ENCODE data around the gene CDON. TPM values are rescaled to one million over a fixed set of nuclear protein-coding genes. Genes with fewer than 3 reads are reported as not detected.

Gene CDON
- total RNA-seq, 1 donor: 2.6 TPM

DNA sequence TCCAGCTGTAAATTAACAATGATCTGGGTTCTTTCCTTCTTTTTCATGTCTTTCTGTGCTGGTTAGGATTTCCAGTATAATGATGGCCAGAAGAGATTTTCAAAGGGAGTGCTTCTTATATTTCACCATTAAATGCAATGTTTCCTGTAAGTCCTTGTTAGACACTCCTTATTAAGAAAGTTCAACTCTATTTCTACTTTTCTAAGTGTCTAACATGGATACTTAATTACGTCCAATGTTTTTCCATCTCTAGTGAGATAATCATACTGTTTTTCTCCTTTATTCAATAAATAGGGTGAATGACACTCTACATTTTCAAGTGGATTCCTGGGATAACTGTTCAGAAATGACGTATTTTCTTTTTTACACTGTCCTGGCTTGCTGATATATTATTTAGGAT, 49.8 kb downstream of the CDON start:
- no peak for DNase-seq (ENCODE audit: low read depth)
- TF ChIP-seq, protein P1, sequence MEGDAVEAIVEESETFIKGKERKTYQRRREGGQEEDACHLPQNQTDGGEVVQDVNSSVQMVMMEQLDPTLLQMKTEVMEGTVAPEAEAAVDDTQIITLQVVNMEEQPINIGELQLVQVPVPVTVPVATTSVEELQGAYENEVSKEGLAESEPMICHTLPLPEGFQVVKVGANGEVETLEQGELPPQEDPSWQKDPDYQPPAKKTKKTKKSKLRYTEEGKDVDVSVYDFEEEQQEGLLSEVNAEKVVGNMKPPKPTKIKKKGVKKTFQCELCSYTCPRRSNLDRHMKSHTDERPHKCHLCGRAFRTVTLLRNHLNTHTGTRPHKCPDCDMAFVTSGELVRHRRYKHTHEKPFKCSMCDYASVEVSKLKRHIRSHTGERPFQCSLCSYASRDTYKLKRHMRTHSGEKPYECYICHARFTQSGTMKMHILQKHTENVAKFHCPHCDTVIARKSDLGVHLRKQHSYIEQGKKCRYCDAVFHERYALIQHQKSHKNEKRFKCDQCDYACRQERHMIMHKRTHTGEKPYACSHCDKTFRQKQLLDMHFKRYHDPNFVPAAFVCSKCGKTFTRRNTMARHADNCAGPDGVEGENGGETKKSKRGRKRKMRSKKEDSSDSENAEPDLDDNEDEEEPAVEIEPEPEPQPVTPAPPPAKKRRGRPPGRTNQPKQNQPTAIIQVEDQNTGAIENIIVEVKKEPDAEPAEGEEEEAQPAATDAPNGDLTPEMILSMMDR (IDR thresholded peaks at IDR 0.05; ENCODE audit: insufficient read depth, low read depth, low read length): no peak
- no peak overlapping the region for H3K4me3 ChIP-seq (ENCODE audit: low read depth, low read length)

DNA sequence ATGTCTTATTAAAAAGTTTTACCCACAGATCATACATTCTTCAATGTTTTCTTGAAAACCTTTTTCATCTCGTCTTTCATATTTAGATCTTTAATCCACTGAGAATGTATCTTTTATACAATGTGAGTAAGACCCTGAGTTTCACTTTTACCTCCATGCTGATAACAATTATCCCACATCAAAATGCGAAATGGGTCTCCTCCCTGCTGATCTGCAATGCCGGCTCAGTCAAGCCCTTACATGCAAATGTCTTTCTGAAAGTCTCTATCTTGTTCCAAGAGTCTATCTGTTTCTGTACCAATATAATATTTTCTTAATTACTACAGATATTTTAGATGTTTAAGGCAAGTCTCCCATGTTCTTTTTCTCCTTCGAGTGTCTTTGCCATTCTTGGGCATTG, 50.9 kb downstream of the CDON start:
- DNase-seq (ENCODE audit: low read depth): no peak
- TF ChIP-seq, protein P1 (IDR thresholded peaks at IDR 0.05; ENCODE audit: insufficient read depth, low read depth, low read length): no peak
- no peak overlapping the region for H3K4me3 ChIP-seq (ENCODE audit: low read depth, low read length)

DNA sequence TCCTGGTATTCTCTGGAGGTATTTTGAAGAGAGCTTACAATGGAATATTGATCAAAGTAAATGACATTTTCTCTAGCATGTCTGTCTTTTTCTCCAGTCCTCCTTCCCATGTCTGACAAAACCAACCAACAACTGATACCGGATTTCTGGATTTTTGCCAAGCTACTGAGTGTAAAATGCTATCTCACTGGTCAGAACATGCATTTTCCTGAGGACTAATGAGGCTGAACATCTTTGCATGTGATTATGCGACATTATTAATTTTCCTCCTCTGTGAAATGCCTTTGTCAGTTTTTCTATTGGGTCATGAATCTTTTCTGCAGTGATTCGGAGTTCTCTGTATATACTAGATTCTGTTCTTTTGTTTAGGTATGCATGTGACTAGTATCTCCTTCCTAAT, 51.4 kb downstream of the CDON start:
- TF ChIP-seq, protein P1 (IDR thresholded peaks at IDR 0.05; ENCODE audit: insufficient read depth, low read depth, low read length): no peak
- H3K4me3 ChIP-seq (ENCODE audit: low read depth, low read length): no peak overlapping the region
- no peak for DNase-seq (ENCODE audit: low read depth)

DNA sequence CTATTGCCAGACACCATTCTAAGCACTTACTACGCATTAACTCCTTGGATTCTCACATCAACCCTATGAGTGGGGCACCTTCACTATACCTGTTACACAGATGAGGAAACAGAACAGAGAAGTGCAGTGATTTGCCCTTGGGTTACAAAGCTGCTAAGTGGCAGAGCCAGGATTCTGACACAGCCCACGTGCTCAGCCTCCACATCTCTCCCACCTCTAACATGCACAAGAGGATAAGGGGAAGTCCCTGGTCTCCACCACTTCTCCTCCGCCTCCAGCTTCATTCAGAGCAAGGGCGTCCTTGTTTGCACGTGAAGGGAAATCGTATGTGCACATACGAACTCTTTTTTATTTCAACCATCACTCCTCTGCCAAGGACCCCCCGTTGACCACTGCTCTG, 53.7 kb downstream of the CDON start:
- TF ChIP-seq, protein P1 (IDR thresholded peaks at IDR 0.05; ENCODE audit: insufficient read depth, low read depth, low read length): no peak
- no peak overlapping the region for H3K4me3 ChIP-seq (ENCODE audit: low read depth, low read length)
- DNase-seq (ENCODE audit: low read depth): no peak

DNA sequence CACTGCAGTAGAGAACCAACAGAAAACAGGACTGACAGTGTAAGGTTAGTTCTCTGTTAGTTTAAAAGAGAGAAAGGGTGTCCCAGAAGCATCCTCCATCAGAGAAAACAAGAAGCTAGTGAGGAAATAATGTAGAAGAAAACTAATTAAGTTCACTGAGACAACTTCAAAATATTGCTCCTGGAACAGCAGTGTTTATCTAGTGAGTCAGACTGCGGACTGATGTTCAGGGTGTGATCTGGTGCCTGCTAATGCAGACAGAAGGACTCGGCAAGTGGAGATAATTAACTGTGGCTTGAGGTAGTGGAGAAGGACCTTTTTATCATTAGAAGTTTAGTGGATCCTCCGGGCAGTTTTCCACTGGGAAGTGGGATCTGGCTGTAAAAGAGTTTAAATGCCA, 55.4 kb downstream of the CDON start:
- peak; percentile 38 for DNase-seq (ENCODE audit: low read depth)
- TF ChIP-seq, protein P1 (IDR thresholded peaks at IDR 0.05; ENCODE audit: insufficient read depth, low read depth, low read length): no peak
- H3K4me3 ChIP-seq (ENCODE audit: low read depth, low read length): no peak overlapping the region

DNA sequence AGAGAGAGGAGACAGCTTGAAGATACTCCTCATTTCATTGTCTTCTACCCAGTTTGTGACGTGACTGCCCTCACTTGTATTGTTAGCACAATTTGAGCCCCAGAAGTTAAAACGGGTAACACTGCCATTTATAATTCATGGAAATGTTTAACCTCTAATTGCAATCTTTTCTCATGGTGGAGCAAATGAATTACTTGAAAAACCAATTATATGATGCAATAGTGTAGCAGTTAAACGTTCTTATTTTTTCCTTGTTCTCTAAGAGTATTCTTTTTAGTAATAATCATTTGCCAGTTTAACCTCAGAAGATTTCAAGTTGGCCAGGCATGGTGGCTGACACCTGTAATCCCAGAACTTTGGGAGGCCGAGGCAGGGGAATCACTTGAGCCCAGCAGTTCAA, 56.6 kb downstream of the CDON start:
- TF ChIP-seq, protein P1 (IDR thresholded peaks at IDR 0.05; ENCODE audit: insufficient read depth, low read depth, low read length): no peak
- DNase-seq (ENCODE audit: low read depth): no peak
- H3K4me3 ChIP-seq (ENCODE audit: low read depth, low read length): no peak overlapping the region

DNA sequence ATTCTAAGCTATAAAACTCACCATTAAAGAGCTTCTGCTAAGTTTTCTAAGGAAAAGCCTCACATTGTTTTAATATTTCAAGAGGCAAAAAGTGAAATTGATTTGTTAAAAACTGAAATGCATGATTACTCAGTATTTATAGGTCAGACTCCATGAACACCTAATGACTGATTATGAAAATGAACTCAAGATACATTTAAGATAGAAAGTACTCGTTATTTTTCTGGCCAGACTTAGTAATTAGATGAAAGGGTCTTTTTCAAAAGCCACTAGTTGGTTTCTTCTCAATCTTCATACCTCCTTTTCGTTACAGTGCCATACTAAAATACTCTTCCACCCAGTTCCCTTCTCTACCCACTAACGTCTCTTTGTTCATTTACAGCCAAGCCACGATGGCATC, 60.5 kb downstream of the CDON start:
- TF ChIP-seq, protein P1 (IDR thresholded peaks at IDR 0.05; ENCODE audit: insufficient read depth, low read depth, low read length): no peak
- DNase-seq (ENCODE audit: low read depth): no peak
- no peak overlapping the region for H3K4me3 ChIP-seq (ENCODE audit: low read depth, low read length)
